Measurements from ENCODE around the gene PIGL.

PIGL gene

DNA sequence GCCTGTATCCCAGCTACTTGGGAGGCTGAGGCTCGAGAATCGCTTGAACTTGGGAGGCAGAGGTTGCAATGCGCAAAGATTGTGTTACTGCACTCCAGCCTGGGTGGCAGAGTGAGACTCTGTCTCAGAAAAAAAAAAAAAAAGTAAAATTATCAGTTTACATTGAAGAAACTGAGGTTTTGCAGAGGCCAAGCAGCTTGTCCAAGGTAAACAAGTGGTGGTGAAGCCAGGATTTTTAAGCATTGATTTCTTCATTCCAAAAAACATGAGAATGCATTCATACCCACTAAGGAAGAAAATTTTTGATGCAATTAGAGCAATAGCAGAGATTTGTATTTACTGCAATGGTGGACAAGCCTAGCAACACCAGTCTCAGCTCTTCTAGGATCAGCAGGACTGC lies 83.5 kb downstream of the PIGL start:
- no peaks in the 10 kb centered on the region for H3K4me1 ChIP-seq (ENCODE audit: low read length)
- H3K36me3 ChIP-seq (replicated peaks; ENCODE audit: insufficient read depth, low read length): no peaks in the 10 kb centered on the region
- H3K9ac ChIP-seq (ENCODE audit: low read length): no peak overlapping the region
- TF ChIP-seq EZH2phosphoT487 (IDR thresholded peaks at IDR 0.05; ENCODE audit: low read length) (no peak), EZH2 (optimal IDR thresholded peaks at IDR 0.05; ENCODE audit: low read depth, low read length) (no peak)
- TF ChIP-seq, protein P1, sequence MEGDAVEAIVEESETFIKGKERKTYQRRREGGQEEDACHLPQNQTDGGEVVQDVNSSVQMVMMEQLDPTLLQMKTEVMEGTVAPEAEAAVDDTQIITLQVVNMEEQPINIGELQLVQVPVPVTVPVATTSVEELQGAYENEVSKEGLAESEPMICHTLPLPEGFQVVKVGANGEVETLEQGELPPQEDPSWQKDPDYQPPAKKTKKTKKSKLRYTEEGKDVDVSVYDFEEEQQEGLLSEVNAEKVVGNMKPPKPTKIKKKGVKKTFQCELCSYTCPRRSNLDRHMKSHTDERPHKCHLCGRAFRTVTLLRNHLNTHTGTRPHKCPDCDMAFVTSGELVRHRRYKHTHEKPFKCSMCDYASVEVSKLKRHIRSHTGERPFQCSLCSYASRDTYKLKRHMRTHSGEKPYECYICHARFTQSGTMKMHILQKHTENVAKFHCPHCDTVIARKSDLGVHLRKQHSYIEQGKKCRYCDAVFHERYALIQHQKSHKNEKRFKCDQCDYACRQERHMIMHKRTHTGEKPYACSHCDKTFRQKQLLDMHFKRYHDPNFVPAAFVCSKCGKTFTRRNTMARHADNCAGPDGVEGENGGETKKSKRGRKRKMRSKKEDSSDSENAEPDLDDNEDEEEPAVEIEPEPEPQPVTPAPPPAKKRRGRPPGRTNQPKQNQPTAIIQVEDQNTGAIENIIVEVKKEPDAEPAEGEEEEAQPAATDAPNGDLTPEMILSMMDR (IDR thresholded peaks at IDR 0.05; ENCODE audit: low read length): no peak
- no peak for DNase-seq
- no peaks in the 10 kb centered on the region for H4K20me1 ChIP-seq (ENCODE audit: insufficient read depth, low read length)
- no peak overlapping the region for H3K27ac ChIP-seq (ENCODE audit: low read length)
- H3K4me3 ChIP-seq (ENCODE audit: low read length): no peak overlapping the region
- H3F3A ChIP-seq (ENCODE audit: insufficient read depth, low read length): no peaks in the 10 kb centered on the region
- no peaks in the 10 kb centered on the region for H3K9me2 ChIP-seq (replicated peaks; ENCODE audit: insufficient read depth, low read length)
- no peak overlapping the region for H2AFZ ChIP-seq (ENCODE audit: low read length)
- no peaks in the 10 kb centered on the region for H3K9me3 ChIP-seq (replicated peaks; ENCODE audit: insufficient read depth, low read length)
- no peak overlapping the region for H3K4me2 ChIP-seq (ENCODE audit: low read depth, low read length)
- no peaks in the 10 kb centered on the region for H3K79me2 ChIP-seq (ENCODE audit: low read length)
- no peaks in the 10 kb centered on the region for H3K27me3 ChIP-seq (replicated peaks; ENCODE audit: insufficient read depth, low read length)

GRCh38 chr17:16301963-16302855 lies 85.2 kb downstream of the PIGL start:
- Histone ChIP-seq H3K27ac (ENCODE audit: low read length) (no peak overlapping the region), H3K4me3 (ENCODE audit: low read length) (no peak overlapping the region), H3K9me3 (replicated peaks; ENCODE audit: insufficient read depth, low read length) (no peaks in the 10 kb centered on the region), H3K79me2 (ENCODE audit: low read length) (no peaks in the 10 kb centered on the region), H3K9ac (ENCODE audit: low read length) (no peak overlapping the region), H4K20me1 (ENCODE audit: insufficient read depth, low read length) (no peaks in the 10 kb centered on the region), H3F3A (ENCODE audit: insufficient read depth, low read length) (no peaks in the 10 kb centered on the region), H3K4me2 (ENCODE audit: low read depth, low read length) (no peak overlapping the region), H3K4me1 (ENCODE audit: low read length) (no peaks in the 10 kb centered on the region), H3K27me3 (replicated peaks; ENCODE audit: insufficient read depth, low read length) (no peaks in the 10 kb centered on the region), H2AFZ (ENCODE audit: low read length) (no peak overlapping the region), H3K9me2 (replicated peaks; ENCODE audit: insufficient read depth, low read length) (no peaks in the 10 kb centered on the region), H3K36me3 (replicated peaks; ENCODE audit: insufficient read depth, low read length) (no peaks in the 10 kb centered on the region)
- TF ChIP-seq EZH2 (optimal IDR thresholded peaks at IDR 0.05; ENCODE audit: low read depth, low read length) (no peak), EZH2phosphoT487 (IDR thresholded peaks at IDR 0.05; ENCODE audit: low read length) (no peak)
- TF ChIP-seq, protein P1 (IDR thresholded peaks at IDR 0.05; ENCODE audit: low read length): no peak
- DNase-seq: no peak

DNA sequence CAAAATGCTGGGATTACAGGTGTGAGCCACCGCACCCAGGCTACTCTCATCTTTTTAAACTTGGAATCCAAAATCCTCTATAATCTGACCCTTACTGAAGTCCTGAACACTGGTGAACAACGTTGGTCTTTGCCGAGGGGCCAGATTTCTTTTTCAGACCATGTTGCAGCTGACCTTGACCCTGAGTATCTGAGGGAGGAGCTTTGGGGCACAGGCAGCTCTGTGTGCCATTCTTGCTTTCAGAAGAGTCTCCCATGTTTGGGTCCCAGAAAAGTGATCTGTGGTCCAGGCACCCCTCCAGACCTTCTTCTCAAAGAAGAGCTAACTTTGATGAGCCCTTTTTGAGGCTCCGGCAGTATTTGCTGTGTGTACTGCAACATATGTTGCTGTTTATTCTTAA lies 85.8 kb downstream of the PIGL start:
- no peak overlapping the region for H3K4me2 ChIP-seq (ENCODE audit: low read depth, low read length)
- no peaks in the 10 kb centered on the region for H3F3A ChIP-seq (ENCODE audit: insufficient read depth, low read length)
- DNase-seq: no peak
- no peaks in the 10 kb centered on the region for H3K9me2 ChIP-seq (replicated peaks; ENCODE audit: insufficient read depth, low read length)
- no peaks in the 10 kb centered on the region for H3K36me3 ChIP-seq (replicated peaks; ENCODE audit: insufficient read depth, low read length)
- H3K4me1 ChIP-seq (ENCODE audit: low read length): no peaks in the 10 kb centered on the region
- H2AFZ ChIP-seq (ENCODE audit: low read length): no peak overlapping the region
- no peaks in the 10 kb centered on the region for H4K20me1 ChIP-seq (ENCODE audit: insufficient read depth, low read length)
- no peak for TF ChIP-seq EZH2 (optimal IDR thresholded peaks at IDR 0.05; ENCODE audit: low read depth, low read length)
- TF ChIP-seq EZH2phosphoT487 (IDR thresholded peaks at IDR 0.05; ENCODE audit: low read length): no peak
- TF ChIP-seq, protein P1 (IDR thresholded peaks at IDR 0.05; ENCODE audit: low read length): no peak
- no peak overlapping the region for H3K27ac ChIP-seq (ENCODE audit: low read length)
- H3K9me3 ChIP-seq (replicated peaks; ENCODE audit: insufficient read depth, low read length): no peaks in the 10 kb centered on the region
- no peak overlapping the region for H3K4me3 ChIP-seq (ENCODE audit: low read length)
- H3K9ac ChIP-seq (ENCODE audit: low read length): no peak overlapping the region
- H3K79me2 ChIP-seq (ENCODE audit: low read length): no peaks in the 10 kb centered on the region
- no peaks in the 10 kb centered on the region for H3K27me3 ChIP-seq (replicated peaks; ENCODE audit: insufficient read depth, low read length)

Data from MM.1S (cell line).